ENCODE results near the gene MDM2.

MDM2 gene

DNA sequence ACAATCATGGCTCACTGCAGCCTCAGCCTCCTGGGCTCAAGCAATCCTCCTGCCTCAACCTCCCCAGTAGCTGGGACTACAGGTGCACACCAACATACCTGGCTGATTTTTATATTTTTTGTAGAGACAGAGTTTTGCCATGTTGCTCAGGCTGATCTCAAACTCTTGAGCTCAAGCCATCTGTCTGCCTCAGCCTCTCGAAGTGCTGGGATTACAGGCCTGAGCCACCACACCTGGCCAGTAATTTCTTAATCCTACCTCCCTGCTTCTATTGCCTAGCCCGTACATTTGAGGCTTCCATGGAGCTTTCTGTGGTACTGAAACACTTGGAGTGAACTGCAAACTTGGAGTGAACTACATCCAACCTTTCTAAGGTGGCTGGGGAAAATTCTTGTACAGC lies 41.3 kb upstream of the MDM2 start:
- DNase-seq (ENCODE audit: low spot score), result no peak
- TF ChIP-seq, protein P1, sequence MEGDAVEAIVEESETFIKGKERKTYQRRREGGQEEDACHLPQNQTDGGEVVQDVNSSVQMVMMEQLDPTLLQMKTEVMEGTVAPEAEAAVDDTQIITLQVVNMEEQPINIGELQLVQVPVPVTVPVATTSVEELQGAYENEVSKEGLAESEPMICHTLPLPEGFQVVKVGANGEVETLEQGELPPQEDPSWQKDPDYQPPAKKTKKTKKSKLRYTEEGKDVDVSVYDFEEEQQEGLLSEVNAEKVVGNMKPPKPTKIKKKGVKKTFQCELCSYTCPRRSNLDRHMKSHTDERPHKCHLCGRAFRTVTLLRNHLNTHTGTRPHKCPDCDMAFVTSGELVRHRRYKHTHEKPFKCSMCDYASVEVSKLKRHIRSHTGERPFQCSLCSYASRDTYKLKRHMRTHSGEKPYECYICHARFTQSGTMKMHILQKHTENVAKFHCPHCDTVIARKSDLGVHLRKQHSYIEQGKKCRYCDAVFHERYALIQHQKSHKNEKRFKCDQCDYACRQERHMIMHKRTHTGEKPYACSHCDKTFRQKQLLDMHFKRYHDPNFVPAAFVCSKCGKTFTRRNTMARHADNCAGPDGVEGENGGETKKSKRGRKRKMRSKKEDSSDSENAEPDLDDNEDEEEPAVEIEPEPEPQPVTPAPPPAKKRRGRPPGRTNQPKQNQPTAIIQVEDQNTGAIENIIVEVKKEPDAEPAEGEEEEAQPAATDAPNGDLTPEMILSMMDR (IDR thresholded peaks at IDR 0.05; ENCODE audit: extremely low read depth, missing control alignments), result no peak

DNA sequence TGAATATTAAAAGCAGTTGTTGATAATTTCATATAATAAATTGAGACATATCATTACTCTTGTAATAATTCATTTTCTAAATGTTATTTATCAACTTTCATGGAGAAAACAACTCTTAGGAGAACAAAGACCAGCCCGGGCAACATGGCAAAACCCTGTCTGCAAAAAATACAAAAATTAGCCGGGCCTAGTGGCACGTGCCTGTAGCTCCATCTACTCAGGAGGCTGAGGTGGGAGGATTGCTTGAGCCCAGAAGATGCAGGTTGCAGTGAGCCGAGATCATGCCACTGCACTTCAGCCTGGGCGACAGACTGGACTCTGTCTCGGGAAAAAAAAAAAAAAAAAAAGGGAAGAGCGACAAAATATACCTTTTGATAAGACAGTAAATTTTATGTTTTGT lies 40.8 kb upstream of the MDM2 start:
- DNase-seq (ENCODE audit: low spot score), result no peak
- TF ChIP-seq, protein P1 (IDR thresholded peaks at IDR 0.05; ENCODE audit: extremely low read depth, missing control alignments), result no peak

DNA sequence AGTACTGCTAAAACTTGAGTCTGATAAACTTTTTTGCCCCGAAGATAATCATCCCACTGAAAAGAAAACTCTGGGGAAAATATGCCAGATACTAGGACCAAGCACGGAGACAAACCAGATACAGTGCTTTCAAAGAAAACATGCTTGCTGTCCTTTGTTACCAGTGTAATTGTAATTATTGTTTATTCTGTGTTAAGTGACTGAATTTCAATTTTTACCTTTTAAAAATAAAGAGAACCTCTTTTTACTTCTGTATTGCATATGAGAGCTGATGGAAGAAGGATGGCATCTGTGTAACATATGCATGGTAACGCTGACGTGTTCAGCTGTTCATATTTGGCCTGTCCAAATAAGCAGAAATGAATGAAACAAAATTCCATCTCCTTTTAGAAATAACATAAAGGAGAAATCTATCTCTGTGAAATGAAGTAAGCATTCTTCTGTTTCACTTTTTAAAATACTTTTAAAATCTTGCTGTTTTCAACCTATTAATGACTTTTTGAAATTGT lies 39.5 kb upstream of the MDM2 start:
- TF ChIP-seq, protein P1 (IDR thresholded peaks at IDR 0.05; ENCODE audit: extremely low read depth, missing control alignments), result no peak
- DNase-seq (ENCODE audit: low spot score), result no peak

DNA sequence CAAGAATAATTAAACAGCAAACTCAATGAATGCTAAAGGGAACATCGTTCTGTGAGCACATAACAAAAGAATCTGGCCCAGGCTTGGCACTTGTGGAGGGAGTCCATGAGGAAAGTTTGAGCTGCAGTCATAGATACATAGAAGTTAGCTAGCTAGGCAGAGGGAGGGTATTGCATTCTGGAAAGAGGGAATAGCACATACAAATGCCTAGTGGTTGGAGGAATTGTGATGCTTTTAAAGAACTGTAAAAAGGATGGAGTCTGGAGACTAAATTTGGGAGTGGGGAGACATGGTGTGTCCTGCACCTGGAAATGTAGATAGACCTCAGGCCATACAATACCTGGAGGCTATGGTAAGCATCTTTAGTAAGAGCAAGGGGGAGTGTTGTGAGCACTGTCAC lies 38.0 kb upstream of the MDM2 start:
- DNase-seq (ENCODE audit: low spot score), result no peak

DNA sequence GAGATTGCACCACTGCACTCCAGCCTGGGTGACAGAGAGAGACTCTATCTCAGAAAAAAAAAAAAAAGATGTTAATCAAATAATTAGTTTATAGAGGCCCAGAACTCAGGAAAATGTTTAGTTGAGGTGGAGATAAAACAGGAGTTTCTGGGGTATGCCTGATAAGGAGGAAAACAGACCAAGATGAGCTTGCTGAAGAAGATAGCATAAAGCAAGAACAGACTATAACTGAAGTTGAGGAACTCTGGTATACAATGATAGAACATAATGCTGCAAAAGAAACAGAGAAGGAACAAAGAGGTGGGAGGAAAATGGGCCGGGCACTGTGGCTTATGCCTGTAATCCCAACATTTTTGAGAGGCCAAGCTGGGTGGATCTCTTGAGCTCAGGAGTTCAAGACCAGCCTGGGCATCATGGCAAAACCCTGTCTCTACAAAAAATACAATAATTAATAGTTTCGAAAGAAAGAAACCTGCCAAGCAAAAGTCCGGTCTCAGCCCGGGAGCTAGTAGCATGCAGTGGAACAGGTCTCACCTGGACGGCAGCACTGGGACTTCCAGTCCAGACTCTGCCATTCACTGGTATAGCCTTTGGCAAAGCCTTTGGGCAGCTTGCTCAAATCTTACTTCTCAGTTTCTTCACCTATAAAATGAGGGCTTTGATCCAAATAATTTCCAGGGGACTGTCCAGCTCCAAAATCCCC lies 36.6 kb upstream of the MDM2 start:
- TF ChIP-seq, protein P1 (IDR thresholded peaks at IDR 0.05; ENCODE audit: extremely low read depth, missing control alignments), result no peak
- DNase-seq (ENCODE audit: low spot score), result no peak

More for the DNA sequence above, 38.0 kb upstream of the MDM2 start:
- TF ChIP-seq, protein P1 (IDR thresholded peaks at IDR 0.05; ENCODE audit: extremely low read depth, missing control alignments), result no peak

DNA sequence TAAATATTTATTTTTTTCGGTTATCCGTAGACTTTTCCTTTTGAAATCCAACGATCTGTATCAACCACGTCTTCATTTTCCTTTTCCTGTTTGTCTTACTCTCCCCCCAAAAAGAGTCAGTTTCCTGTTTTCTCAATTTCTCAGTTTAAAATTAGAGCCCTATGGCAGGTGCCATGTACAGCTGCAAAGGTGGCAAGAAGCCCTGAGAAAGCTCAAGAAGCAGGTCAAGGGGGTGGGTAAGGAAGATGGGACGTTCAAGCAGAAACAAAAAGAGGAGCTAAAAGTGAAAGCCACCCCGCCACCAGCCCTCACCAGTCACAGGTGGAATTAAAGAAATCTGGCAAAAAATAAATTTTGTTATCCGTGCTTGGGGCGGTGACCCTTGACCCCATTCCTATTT lies 35.3 kb upstream of the MDM2 start:
- DNase-seq (ENCODE audit: low spot score), result peak; percentile 26
- TF ChIP-seq, protein P1 (IDR thresholded peaks at IDR 0.05; ENCODE audit: extremely low read depth, missing control alignments), result no peak

DNA sequence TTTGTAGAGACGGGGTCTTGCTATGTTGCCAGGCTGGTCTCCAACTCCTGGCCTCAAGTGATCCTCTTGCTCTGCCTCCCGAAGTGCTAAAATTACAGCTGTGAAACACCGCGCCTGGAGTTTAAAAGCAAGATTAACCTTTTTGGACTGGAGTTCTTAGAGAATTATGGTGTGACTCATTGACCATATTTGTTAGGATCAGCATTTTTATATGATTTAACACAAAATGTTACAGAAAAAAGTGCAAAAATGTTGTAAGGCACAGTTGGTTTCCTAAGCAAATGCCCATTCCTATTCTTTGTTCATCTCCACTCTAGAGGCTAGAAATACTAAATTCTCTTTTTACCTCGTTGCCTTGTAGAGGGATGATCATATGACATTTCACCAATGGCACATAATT lies 34.4 kb upstream of the MDM2 start:
- no peak for DNase-seq (ENCODE audit: low spot score)
- TF ChIP-seq, protein P1 (IDR thresholded peaks at IDR 0.05; ENCODE audit: extremely low read depth, missing control alignments), result no peak

Measured in GM20000 (cell line).